HG02798 (cell line): ENCODE data around the gene OR52J3.
"Not testable (repeated sequence)": the region's sequence is repeated elsewhere in the genome, so short reads cannot be mapped to it uniquely, and the experiment has no call there.

Source experiments
- ATAC-seq: cut with Tn5 transposase; IDR thresholded peaks from one replicate; pipeline ENCODE4 v1.9.1; 2021; ENCODE audit warnings: mild to moderate bottlenecking; ENCODE audit not compliant: unreplicated experiment, poor library complexity

OR52J3 gene

DNA sequence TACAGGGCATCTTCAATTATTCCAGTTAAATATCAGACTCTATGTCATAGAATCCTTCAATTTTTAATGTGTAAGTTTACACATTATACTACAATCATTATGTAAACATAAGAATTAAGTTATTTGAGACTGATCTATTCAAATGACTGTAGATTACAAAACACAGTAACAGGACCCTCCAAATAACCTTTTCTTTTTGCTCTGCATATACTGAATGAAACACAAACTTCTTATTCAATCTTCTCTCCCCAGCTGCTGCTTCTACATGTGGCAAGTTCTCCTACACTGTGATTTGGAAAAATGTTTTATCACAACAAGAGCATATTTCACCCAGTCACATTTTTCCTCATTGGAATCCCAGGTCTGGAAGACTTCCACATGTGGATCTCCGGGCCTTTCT, at the start of gene OR52J3:
Gene OR52J3, plus strand, starts transcription at position 301 of the 400 bp plus-strand sequence. Its CDS starts 0 bp downstream, at position 301.
- no peak for ATAC-seq

DNA sequence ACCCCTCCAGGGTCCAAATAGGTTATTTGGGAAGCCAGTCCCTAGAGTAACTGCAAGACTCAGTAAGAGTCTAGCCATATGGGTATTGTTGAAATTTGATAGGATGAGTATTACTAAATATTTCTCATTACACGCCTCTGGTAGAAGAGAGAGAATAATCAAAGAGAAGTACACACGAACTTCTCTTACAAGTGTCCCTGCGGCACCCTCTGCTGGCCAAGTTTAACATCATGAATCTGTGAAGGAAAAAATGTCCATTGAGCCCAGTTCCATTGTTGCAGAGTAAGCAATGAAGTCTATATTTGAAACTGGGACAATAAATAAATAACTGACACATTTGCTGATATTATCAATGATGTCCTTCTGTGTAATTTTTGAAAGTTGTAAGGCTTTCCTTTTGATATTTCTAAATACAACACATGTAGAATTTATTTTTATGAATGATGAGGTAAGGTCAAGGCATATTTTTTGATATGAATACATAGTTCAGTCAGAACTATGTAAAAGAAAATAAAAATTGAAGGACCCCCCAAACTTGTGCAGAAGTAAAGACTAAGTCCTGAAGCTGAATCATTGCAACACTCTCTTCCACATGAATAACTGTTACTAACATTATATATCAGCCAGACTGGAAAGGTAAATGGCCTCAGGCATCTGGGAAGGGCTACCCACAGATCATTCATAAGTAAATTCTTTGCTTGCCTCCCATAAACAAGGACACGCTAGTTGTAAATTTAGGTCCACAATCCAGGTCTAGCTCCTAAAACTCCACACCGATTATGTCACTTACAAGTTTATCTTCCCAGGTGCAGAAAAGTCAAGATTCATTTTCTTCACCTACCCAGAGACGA, 41.7 kb upstream of the OR52J3 start:
- no peak for ATAC-seq

DNA sequence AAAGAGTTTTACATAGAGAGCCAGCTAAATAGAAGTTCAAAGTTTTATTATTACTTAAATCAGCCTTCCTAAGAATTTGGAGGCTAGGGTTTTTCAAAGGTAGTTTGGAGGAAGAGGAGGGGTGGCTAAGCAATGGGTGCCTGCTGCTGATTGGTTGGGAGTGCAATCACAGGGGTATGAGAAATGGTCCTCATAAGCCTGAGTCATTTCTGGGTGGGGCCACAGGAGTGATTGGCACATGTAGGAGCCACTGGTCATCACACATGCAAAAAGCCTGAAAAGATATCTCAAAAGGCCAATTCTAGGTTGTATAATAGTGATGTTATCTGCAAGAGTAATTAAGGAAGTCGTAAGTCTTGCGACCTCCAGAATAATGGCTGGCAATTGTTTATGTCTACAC, 38.8 kb upstream of the OR52J3 start:
- no peak for ATAC-seq

- no peak for ATAC-seq
Observed at GRCh38 chr11:5011254-5011653, 35.1 kb upstream of the OR52J3 start.

GRCh38 chr11:5013012-5013411, 33.3 kb upstream of the OR52J3 start:
- no peak for ATAC-seq

GRCh38 chr11:5021996-5022395, 24.3 kb upstream of the OR52J3 start:
- ATAC-seq, result no peak

DNA sequence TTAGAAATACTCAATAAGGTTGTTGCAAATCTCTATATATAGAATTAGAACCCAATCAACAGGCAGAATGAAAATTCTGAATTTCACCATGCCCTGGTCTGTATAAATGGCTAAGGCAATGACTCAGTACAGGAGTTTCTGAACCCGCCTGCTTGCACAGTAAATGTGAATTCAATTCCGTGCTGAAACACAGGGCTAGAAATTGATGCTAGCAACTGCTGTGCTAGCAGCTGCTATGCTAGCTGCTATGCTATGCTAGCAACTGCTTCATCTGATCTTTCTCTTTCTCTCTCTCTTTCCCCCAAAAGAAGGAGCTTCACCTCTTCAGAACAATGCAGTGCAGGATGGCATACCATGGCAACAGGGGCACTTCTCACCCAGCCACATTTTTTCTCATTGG, 9.7 kb upstream of the OR52J3 start:
- ATAC-seq, result no peak

- ATAC-seq, result no peak
Observed at GRCh38 chr11:5037926-5038325, 8.4 kb upstream of the OR52J3 start.

GRCh38 chr11:5038341-5038740, 8.0 kb upstream of the OR52J3 start:
- no peak for ATAC-seq

- ATAC-seq, result no peak
Observed at GRCh38 chr11:5040876-5041275, 5.5 kb upstream of the OR52J3 start.

- ATAC-seq, result no peak
Observed at GRCh38 chr11:5042091-5042490, 4.2 kb upstream of the OR52J3 start.

DNA sequence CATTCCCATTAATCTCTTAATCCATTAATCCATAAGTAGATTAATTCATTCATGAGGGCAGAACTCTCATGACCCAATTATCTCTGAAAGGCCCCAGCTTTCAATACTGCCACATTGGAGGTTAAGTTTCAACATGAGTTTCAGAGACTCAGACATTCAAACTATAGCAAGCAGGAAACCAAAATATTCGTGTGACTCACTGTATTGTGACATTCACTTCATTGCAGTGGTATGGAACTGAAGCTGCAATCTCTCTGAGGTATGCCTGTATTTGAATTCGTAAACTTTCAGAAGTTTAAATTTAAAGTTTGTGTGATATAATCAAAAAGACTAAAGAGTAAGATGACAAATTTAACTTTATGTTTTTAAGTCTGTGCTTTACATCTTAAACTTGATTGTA, 2.9 kb upstream of the OR52J3 start:
- no peak for ATAC-seq

DNA sequence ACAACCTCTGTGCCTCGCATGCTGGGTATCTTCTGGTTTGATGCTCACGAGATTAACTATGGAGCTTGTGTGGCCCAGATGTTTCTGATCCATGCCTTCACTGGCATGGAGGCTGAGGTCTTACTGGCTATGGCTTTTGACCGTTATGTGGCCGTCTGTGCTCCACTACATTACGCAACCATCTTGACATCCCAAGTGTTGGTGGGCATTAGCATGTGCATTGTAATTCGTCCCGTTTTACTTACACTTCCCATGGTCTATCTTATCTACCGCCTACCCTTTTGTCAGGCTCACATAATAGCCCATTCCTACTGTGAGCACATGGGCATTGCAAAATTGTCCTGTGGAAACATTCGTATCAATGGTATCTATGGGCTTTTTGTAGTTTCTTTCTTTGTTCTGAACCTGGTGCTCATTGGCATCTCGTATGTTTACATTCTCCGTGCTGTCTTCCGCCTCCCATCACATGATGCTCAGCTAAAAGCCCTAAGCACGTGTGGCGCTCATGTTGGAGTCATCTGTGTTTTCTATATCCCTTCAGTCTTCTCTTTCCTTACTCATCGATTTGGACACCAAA, 516 bp downstream of the OR52J3 start:
- ATAC-seq, result no peak

DNA sequence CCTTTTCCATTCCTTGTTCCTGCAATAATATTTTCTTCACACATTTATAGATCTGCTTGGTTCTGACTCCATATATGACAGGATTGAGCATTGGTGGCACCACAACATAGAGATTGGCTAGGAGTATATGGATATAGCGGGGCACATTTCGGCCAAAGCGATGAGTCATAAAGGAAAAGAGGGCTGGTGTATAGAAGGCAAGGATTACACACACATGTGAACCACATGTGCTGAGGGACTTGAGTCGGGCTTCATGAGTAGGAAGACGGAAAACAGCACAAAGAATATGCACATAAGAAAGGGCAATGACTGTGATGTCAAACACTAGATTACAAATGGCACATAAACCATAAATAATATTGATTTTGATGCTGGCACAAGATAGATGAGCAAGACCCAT, 12.4 kb downstream of the OR52J3 start:
- not testable (repeated sequence) for ATAC-seq

DNA sequence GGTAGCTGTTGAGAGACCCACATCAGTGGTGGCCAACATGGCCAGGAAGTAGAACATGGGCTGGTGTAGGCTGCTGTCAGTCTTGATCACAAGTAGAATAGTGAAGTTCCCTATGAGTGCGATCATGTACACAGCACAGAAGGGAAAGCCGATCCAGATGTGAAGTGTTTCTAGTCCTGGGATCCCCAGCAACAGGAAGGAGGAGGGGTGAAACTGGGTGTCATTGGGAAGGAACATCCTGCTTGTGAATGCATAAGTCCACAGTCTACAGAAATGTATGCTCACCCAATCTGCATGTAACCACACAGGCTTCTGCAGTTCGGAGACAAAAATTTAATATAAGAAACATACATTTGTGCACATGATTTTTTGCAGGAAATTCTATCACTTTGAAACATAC, 13.1 kb downstream of the OR52J3 start, which contains the start of gene OR52E2:
Gene OR52E2, minus strand, starts transcription at position 237 of the 400 bp plus-strand sequence. Its CDS starts 0 bp downstream, at position 237.
- no peak for ATAC-seq

GRCh38 chr11:5065027-5065426, 18.7 kb downstream of the OR52J3 start:
- ATAC-seq, result no peak

GRCh38 chr11:5069272-5069671, 22.9 kb downstream of the OR52J3 start, which contains the start of gene OR52E1:
TSS of gene OR52E1 (plus strand) at chr11:5069572.
- ATAC-seq, result no peak

DNA sequence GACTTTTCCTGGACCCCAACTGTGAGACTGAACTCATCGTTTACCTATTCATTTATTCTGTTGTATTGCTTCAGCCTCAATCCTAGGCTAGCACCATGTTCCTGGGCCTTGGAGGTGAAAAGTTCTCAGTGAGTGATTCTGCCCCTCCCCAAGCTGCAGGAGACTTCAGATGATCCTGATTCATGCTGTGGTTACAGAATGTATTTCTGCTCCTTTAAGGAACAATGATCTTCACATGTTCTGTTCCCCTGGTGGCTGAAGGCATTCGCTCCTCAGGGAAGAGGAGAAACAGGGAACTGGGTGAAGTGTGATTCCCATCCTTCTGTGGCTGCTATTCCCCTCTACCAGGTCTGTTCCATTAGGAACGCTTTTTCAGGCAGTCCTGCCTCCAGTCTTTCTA, 25.5 kb downstream of the OR52J3 start:
- ATAC-seq, result no peak

DNA sequence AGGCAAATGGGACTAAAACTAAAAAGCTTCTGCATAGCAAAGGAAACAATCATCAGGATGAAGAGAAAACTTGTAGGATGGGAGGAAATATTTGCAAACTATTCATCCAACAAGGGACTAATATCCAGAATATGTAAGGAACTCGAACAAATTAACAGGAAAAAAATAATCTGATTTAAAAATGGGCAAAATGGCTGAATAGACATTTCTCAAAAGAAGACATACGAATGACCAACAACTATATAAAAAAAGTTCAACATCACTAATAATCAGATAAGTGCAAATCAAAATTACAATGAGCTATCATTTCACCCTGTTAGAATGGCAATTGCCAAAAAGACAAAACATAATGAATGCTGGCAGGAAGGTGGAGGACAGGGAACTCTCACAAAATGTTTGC, 35.1 kb downstream of the OR52J3 start:
- ATAC-seq, result no peak

GRCh38 chr11:5083602-5084001, 37.3 kb downstream of the OR52J3 start:
- no peak for ATAC-seq

DNA sequence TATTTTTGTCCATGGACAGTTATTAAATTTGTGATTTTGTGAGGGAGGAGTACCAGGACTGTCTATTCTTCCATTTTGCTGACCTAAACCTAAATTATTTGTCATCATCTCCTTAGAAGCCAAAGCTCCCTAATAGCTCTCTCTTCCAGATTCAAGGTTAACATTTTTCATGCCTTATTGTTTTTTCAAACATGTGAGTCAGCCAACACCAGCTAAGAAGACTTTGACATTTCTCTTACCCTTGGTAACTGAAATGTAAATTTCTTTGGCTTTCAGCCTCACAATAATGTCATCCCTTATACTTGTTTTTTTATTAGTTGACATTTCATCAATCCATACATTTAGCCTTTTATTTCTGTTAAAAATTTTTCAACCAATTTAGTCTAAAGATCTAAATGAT, 42.2 kb downstream of the OR52J3 start:
- ATAC-seq, result no peak

- ATAC-seq, result no peak
Observed at GRCh38 chr11:5090668-5091067, 44.3 kb downstream of the OR52J3 start.
